Endothelial cell of hepatic sinusoid (primary cell): Measurements from ENCODE around the gene ZNF343.
"Not testable (repeated sequence)": the region's sequence is repeated elsewhere in the genome, so short reads cannot be mapped to it uniquely, and the experiment has no call there.

Source experiments
- in situ Hi-C: cut with HindIII; loops from 2 replicates; pipeline ENCODE4 v1.10.0; 2017; ENCODE audit warnings: low sequenced_read_pairs

Gene ZNF343

GRCh38 chr20:2508631-2509467 is at the start of gene ZNF343:
TSS of gene ZNF343 (minus strand) at chr20:2508915. CDS start at chr20:2493895, 15,020 bp downstream.
- in situ Hi-C loops = no loop called here

GRCh38 chr20:2557873-2558580 is 49.3 kb upstream of the ZNF343 start:
- in situ Hi-C loops = no loop called here

- in situ Hi-C loops = loop anchor here (5.0 kb wide), 1 partner anchor 67 kb away; no protein-coding TSS in a partner anchor
Measured at GRCh38 chr20:2545594-2545993, 36.9 kb upstream of the ZNF343 start.

GRCh38 chr20:2544211-2544610 is 35.5 kb upstream of the ZNF343 start:
- in situ Hi-C loops = no loop called here

- in situ Hi-C loops = no loop called here
Measured at GRCh38 chr20:2542361-2542760, 33.6 kb upstream of the ZNF343 start.

GRCh38 chr20:2541940-2542339 is 33.2 kb upstream of the ZNF343 start:
- in situ Hi-C loops = no loop called here

- in situ Hi-C loops = no loop called here
Measured at GRCh38 chr20:2538931-2539720, 30.4 kb upstream of the ZNF343 start.

GRCh38 chr20:2538356-2538755 is 29.6 kb upstream of the ZNF343 start:
- in situ Hi-C loops = no loop called here

- in situ Hi-C loops = no loop called here
Measured at GRCh38 chr20:2537101-2537500, 28.4 kb upstream of the ZNF343 start.

GRCh38 chr20:2536560-2536986 is 27.9 kb upstream of the ZNF343 start, which contains the start of gene TMC2:
TSS of gene TMC2 (plus strand) at chr20:2536573. CDS start at chr20:2536622, 49 bp downstream.
- in situ Hi-C loops = no loop called here

- in situ Hi-C loops = no loop called here
Measured at GRCh38 chr20:2535711-2536559, 27.2 kb upstream of the ZNF343 start.

- in situ Hi-C loops = no loop called here
Measured at GRCh38 chr20:2533118-2533517, 24.4 kb upstream of the ZNF343 start.

GRCh38 chr20:2528671-2529271 is 20.1 kb upstream of the ZNF343 start:
- in situ Hi-C loops = no loop called here

- in situ Hi-C loops = no loop called here
Measured at GRCh38 chr20:2527762-2528161, 19.0 kb upstream of the ZNF343 start.

GRCh38 chr20:2526218-2526583 is 17.5 kb upstream of the ZNF343 start:
- in situ Hi-C loops = not testable (repeated sequence)

GRCh38 chr20:2524709-2525506 is 16.2 kb upstream of the ZNF343 start:
- in situ Hi-C loops = no loop called here

- in situ Hi-C loops = no loop called here
Measured at GRCh38 chr20:2523919-2524708, 15.4 kb upstream of the ZNF343 start.

GRCh38 chr20:2522826-2523429 is 14.2 kb upstream of the ZNF343 start:
- in situ Hi-C loops = not testable (repeated sequence)
